SK-N-SH treated with all-trans-retinoic acid at 6 μM for 48 hours (cell line): ENCODE measurements around the gene KDR.

ENCODE experiments used
- BACH2 ChIP-seq: fragments of 250-450 bp; sonication (Bioruptor Pico); IDR thresholded peaks from 2 replicates; pipeline ENCODE4 v1.9.0; 2021; ENCODE audit warnings: mild to moderate bottlenecking, borderline replicate concordance
- ESRRG ChIP-seq: fragments of 250-450 bp; sonication (Bioruptor Pico); IDR thresholded peaks from 2 replicates; pipeline ENCODE4 v1.6.1; 2021; ENCODE audit warnings: mild to moderate bottlenecking
- GLIS3 ChIP-seq: fragments of 250-450 bp; sonication (Bioruptor Pico); IDR thresholded peaks from 2 replicates; pipeline ENCODE4 v1.5.0; 2020; ENCODE audit warnings: mild to moderate bottlenecking, moderate library complexity
- OSR1 ChIP-seq: fragments of 250-450 bp; sonication (Bioruptor Pico); IDR thresholded peaks from 2 replicates; pipeline ENCODE4 v1.8.0; 2022; ENCODE audit warnings: moderate library complexity, mild to moderate bottlenecking, inconsistent platforms
- PPARA ChIP-seq: fragments of 250-450 bp; sonication (Bioruptor Pico); IDR thresholded peaks from 2 replicates; pipeline ENCODE4 v1.5.0; 2020; ENCODE audit warnings: mild to moderate bottlenecking, borderline replicate concordance
- RARB ChIP-seq: fragments of 250-450 bp; sonication (Bioruptor Pico); IDR thresholded peaks from 2 replicates; pipeline ENCODE4 v1.8.0; 2021; ENCODE audit warnings: mild to moderate bottlenecking, moderate library complexity
- TCF4 ChIP-seq: fragments of 250-450 bp; sonication (Bioruptor Pico); IDR thresholded peaks from 2 replicates; pipeline ENCODE4 v1.8.0; 2021; ENCODE audit warnings: mild to moderate bottlenecking, moderate library complexity, borderline replicate concordance
- ZFP30 ChIP-seq: fragments of 450-650 bp; formaldehyde crosslinking; IDR thresholded peaks from 2 replicates; pipeline ENCODE4 v1.5.0; 2022; ENCODE audit warnings: mild to moderate bottlenecking, moderate library complexity
- ZNF70 ChIP-seq: fragments of 450-650 bp; formaldehyde crosslinking; IDR thresholded peaks from 2 replicates; pipeline ENCODE4 v1.5.0; 2020; ENCODE audit warnings: mild to moderate bottlenecking, moderate library complexity
- ZNF8 ChIP-seq: fragments of 450-650 bp; formaldehyde crosslinking; IDR thresholded peaks from 2 replicates; pipeline ENCODE4 v1.5.0; 2020; ENCODE audit warnings: mild to moderate bottlenecking, moderate library complexity
- TF ChIP-seq, protein P1 (sequence below): fragments of 250-450 bp; sonication (Bioruptor Pico); IDR thresholded peaks from 2 replicates; pipeline ENCODE4 v1.5.1; 2020; ENCODE audit warnings: low read depth, mild to moderate bottlenecking, moderate library complexity
- TF ChIP-seq, protein P2 (sequence below): fragments of 250-450 bp; sonication (Bioruptor Pico); IDR thresholded peaks from 2 replicates; pipeline ENCODE4 v1.8.0; 2020; ENCODE audit warnings: mild to moderate bottlenecking, moderate library complexity, borderline replicate concordance

DNA sequence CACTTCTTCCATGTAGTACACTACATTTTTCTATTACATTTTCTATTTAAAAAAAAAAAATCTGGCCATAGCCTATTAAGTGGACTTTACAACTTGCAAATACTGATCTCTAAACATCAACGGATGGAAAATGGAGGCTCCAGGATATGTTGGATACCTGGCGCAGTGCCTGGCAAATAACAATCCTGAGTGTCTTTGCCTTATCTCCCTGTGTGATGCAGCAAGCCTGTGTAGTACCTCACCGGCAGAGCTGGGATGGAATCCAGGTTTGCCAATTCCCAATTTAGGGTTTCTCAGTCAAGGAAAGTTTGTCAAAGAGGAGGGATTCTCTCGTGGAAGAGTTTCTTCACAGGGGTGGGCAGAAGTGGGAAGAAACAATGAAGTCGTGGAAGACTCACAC lies 93.2 kb downstream of the KDR start:
- TF ChIP-seq, protein P1, sequence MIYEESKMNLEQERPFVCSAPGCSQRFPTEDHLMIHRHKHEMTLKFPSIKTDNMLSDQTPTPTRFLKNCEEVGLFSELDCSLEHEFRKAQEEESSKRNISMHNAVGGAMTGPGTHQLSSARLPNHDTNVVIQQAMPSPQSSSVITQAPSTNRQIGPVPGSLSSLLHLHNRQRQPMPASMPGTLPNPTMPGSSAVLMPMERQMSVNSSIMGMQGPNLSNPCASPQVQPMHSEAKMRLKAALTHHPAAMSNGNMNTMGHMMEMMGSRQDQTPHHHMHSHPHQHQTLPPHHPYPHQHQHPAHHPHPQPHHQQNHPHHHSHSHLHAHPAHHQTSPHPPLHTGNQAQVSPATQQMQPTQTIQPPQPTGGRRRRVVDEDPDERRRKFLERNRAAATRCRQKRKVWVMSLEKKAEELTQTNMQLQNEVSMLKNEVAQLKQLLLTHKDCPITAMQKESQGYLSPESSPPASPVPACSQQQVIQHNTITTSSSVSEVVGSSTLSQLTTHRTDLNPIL (CRISPR knock-in tag), result no peak
- TF ChIP-seq ESRRG (CRISPR knock-in tag) (no peak), BACH2 (CRISPR knock-in tag) (no peak), GLIS3 (CRISPR knock-in tag) (no peak), ZNF70 (CRISPR knock-in tag) (no peak), ZNF8 (CRISPR knock-in tag) (no peak), RARB (no peak), TCF4 (no peak), OSR1 (CRISPR knock-in tag) (no peak), ZFP30 (CRISPR knock-in tag) (no peak), PPARA (no peak)
- TF ChIP-seq, protein P2, sequence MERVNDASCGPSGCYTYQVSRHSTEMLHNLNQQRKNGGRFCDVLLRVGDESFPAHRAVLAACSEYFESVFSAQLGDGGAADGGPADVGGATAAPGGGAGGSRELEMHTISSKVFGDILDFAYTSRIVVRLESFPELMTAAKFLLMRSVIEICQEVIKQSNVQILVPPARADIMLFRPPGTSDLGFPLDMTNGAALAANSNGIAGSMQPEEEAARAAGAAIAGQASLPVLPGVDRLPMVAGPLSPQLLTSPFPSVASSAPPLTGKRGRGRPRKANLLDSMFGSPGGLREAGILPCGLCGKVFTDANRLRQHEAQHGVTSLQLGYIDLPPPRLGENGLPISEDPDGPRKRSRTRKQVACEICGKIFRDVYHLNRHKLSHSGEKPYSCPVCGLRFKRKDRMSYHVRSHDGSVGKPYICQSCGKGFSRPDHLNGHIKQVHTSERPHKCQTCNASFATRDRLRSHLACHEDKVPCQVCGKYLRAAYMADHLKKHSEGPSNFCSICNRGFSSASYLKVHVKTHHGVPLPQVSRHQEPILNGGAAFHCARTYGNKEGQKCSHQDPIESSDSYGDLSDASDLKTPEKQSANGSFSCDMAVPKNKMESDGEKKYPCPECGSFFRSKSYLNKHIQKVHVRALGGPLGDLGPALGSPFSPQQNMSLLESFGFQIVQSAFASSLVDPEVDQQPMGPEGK, result no peak
